GM23248 (cell line): ENCODE results near the gene GRIN2D. TPM values are rescaled to one million over a fixed set of nuclear protein-coding genes. Genes with fewer than 3 reads are reported as not detected.

Source experiments
- DNase-seq: peaks from one replicate; pipeline ENCODE4 v3.0.0-alpha.2; 2015
- H2AFZ ChIP-seq: fragments of 200-600 bp; sonication (generic); 2 replicates; pipeline ENCODE4 v1.6.1; 2016; ENCODE audit warnings: antibody characterized with exemption
- H3F3A ChIP-seq: fragments of 200-600 bp; sonication (generic); 2 replicates; pipeline ENCODE4 v1.6.1; 2016; ENCODE audit warnings: mild to moderate bottlenecking, antibody characterized with exemption, mixed run types; ENCODE audit not compliant: insufficient read depth
- H3K27ac ChIP-seq: fragments of 200-600 bp; sonication (generic); 2 replicates; pipeline ENCODE4 v1.5.1; 2016; ENCODE audit warnings: mild to moderate bottlenecking
- H3K27me3 ChIP-seq: fragments of 200-600 bp; sonication (generic); replicated peaks from 2 replicates; pipeline ENCODE4 v1.6.1; 2016; ENCODE audit warnings: mild to moderate bottlenecking; ENCODE audit not compliant: insufficient read depth
- H3K36me3 ChIP-seq: fragments of 200-600 bp; sonication (generic); 2 replicates; pipeline ENCODE4 v1.6.1; 2016; ENCODE audit warnings: low read depth, mild to moderate bottlenecking
- H3K4me1 ChIP-seq: fragments of 200-600 bp; sonication (generic); 2 replicates; pipeline ENCODE4 v1.6.1; 2016; ENCODE audit warnings: mild to moderate bottlenecking; ENCODE audit not compliant: insufficient read depth
- H3K4me2 ChIP-seq: fragments of 200-600 bp; sonication (generic); one replicate; pipeline ENCODE4 v1.6.1; 2016; ENCODE audit warnings: mild to moderate bottlenecking; ENCODE audit not compliant: unreplicated experiment
- H3K4me3 ChIP-seq: fragments of 200-600 bp; sonication (generic); 2 replicates; pipeline ENCODE4 v1.5.1; 2016; ENCODE audit warnings: mild to moderate bottlenecking
- H3K79me2 ChIP-seq: fragments of 200-600 bp; sonication (generic); 2 replicates; pipeline ENCODE4 v1.6.1; 2016; ENCODE audit warnings: mild to moderate bottlenecking; ENCODE audit not compliant: insufficient read depth
- H3K9ac ChIP-seq: fragments of 200-600 bp; sonication (generic); 2 replicates; pipeline ENCODE4 v1.6.1; 2016; ENCODE audit warnings: mild to moderate bottlenecking
- H3K9me2 ChIP-seq: fragments of 200-600 bp; sonication (generic); 2 replicates; pipeline ENCODE4 v1.6.1; 2016; ENCODE audit warnings: mixed run types, mild to moderate bottlenecking, moderate library complexity; ENCODE audit not compliant: insufficient read depth
- H3K9me3 ChIP-seq: fragments of 200-600 bp; sonication (generic); one replicate; pipeline ENCODE4 v1.6.1; 2017; ENCODE audit warnings: low read depth
- H4K20me1 ChIP-seq: fragments of 200-600 bp; sonication (generic); 2 replicates; pipeline ENCODE4 v1.6.0; 2016; ENCODE audit not compliant: insufficient read depth
- EZH2 ChIP-seq: fragments of 200-600 bp; sonication (generic); IDR thresholded peaks from 2 replicates; pipeline ENCODE4 v1.6.1; 2018; ENCODE audit warnings: antibody characterized with exemption, mild to moderate bottlenecking; ENCODE audit not compliant: insufficient read depth, poor library complexity, severe bottlenecking
- EZH2phosphoT487 ChIP-seq: fragments of 200-600 bp; sonication (generic); IDR thresholded peaks from 2 replicates; pipeline ENCODE4 v1.6.1; 2018; ENCODE audit warnings: antibody characterized with exemption, moderate library complexity, mild to moderate bottlenecking, low read depth; ENCODE audit not compliant: insufficient read depth
- WGBS, 2 experiments: methylation state at CpG; one replicate each; pipeline ENCODE4 v1.1.6; 2015 to 2017; ENCODE audit warnings: low lambda C conversion rate in 2 of 2, low coverage in 1 of 2; ENCODE audit errors: missing lambda C conversion rate in 2 of 2; 5-methylcytosine and 5-hydroxymethylcytosine counted together
- in situ Hi-C: fragments of 300-500 bp; cut with MboI; formaldehyde crosslinking; loops from 2 replicates; pipeline ENCODE4 v1.15.0; 2020
- polyA plus RNA-seq: library from polyadenylated mRNA; unstranded; fragments of >200 nt; fragmentation: Nextera tagmentation; extraction: Ambion mirVana; gene quantifications from 2 replicates; pipeline ENCODE4 v1.2.1, GENCODE V29; 2016
- total RNA-seq: library from RNA; depleted of rRNA; stranded (reverse); fragments of >200 nt; shearing (Covaris generic); gene quantifications from 2 replicates; pipeline ENCODE4 v1.2.3, GENCODE V29; 2014

Gene GRIN2D
- total and polyA plus RNA-seq, 2 experiments from 2014 or later, result 0.10 to 0.54 TPM

GRCh38 chr19:48354332-48354992, 39.0 kb upstream of the GRIN2D start:
- Histone ChIP-seq H3K4me1 (no peaks in the 10 kb centered on the region), H3K4me2 (no peak overlapping the region), H3K79me2 (no peaks in the 10 kb centered on the region), H3K27ac (no peak overlapping the region), H3K9me3 (no peaks in the 10 kb centered on the region), H3K4me3 (no peak overlapping the region), H3K9ac (no peak overlapping the region), H4K20me1 (no peaks in the 10 kb centered on the region), H3K9me2 (no peaks in the 10 kb centered on the region), H3K27me3 (no peaks in the 10 kb centered on the region), H2AFZ (no peak overlapping the region), H3K36me3 (no peaks in the 10 kb centered on the region), H3F3A (0 out of 2 replicates have a peak, but pooled peaks cover 4% of the 10 kb centered on the region)
- no peak for TF ChIP-seq EZH2
- TF ChIP-seq EZH2phosphoT487, result no peak
- no peak for DNase-seq
- in situ Hi-C loops, result no loop called here
- 90 to 91% methylated on average over 14 to 15 of the region's 15 CpGs for WGBS, 2 experiments

GRCh38 chr19:48355365-48355954, 38.0 kb upstream of the GRIN2D start:
- Histone ChIP-seq H3K36me3 (no peaks in the 10 kb centered on the region), H3K79me2 (no peaks in the 10 kb centered on the region), H3K9ac (no peak overlapping the region), H3K27me3 (no peaks in the 10 kb centered on the region), H3F3A (0 out of 2 replicates have a peak, but pooled peaks cover 4% of the 10 kb centered on the region), H3K4me1 (no peaks in the 10 kb centered on the region), H3K9me2 (no peaks in the 10 kb centered on the region), H3K27ac (no peak overlapping the region), H3K9me3 (no peaks in the 10 kb centered on the region), H3K4me2 (no peak overlapping the region), H4K20me1 (no peaks in the 10 kb centered on the region), H3K4me3 (no peak overlapping the region), H2AFZ (no peak overlapping the region)
- in situ Hi-C loops, result no loop called here
- TF ChIP-seq EZH2phosphoT487, result no peak
- no peak for TF ChIP-seq EZH2
- no peak for DNase-seq
- WGBS, 2 experiments, result 81 to 82% methylated on average over 12 of the region's 12 CpGs

GRCh38 chr19:48359123-48359522, 34.3 kb upstream of the GRIN2D start:
- Histone ChIP-seq H3K9me3 (no peaks in the 10 kb centered on the region), H3K4me2 (no peak overlapping the region), H3K9ac (no peak overlapping the region), H3K27me3 (no peaks in the 10 kb centered on the region), H3K9me2 (no peaks in the 10 kb centered on the region), H3K36me3 (no peaks in the 10 kb centered on the region), H4K20me1 (no peaks in the 10 kb centered on the region), H3K4me1 (no peaks in the 10 kb centered on the region), H3K27ac (no peak overlapping the region), H3K4me3 (no peak overlapping the region), H3F3A (no peaks in the 10 kb centered on the region), H2AFZ (no peak overlapping the region), H3K79me2 (no peaks in the 10 kb centered on the region)
- no peak for DNase-seq
- in situ Hi-C loops, result no loop called here
- 94 to 100% methylated on average over 4 to 5 of the region's 5 CpGs for WGBS, 2 experiments
- no peak for TF ChIP-seq EZH2

GRCh38 chr19:48361912-48362311, 31.6 kb upstream of the GRIN2D start:
- no peaks in the 10 kb centered on the region for H3K9me2 ChIP-seq
- H3K4me3 ChIP-seq, result no peak overlapping the region
- H3F3A ChIP-seq, result no peaks in the 10 kb centered on the region
- no peaks in the 10 kb centered on the region for H3K9me3 ChIP-seq
- no peak overlapping the region for H2AFZ ChIP-seq
- H3K9ac ChIP-seq, result no peak overlapping the region
- H4K20me1 ChIP-seq, result no peaks in the 10 kb centered on the region
- no peaks in the 10 kb centered on the region for H3K36me3 ChIP-seq
- H3K27ac ChIP-seq, result no peak overlapping the region
- 93 to 99% methylated on average over 3 of the region's 3 CpGs for WGBS, 2 experiments
- in situ Hi-C loops, result no loop called here
- no peak overlapping the region for H3K4me2 ChIP-seq
- TF ChIP-seq EZH2phosphoT487 (no peak), EZH2 (no peak)
- no peaks in the 10 kb centered on the region for H3K4me1 ChIP-seq
- H3K79me2 ChIP-seq, result no peaks in the 10 kb centered on the region
- no peaks in the 10 kb centered on the region for H3K27me3 ChIP-seq
- no peak for DNase-seq
